NCI-H524 treated with DMSO at 0.1 percent for 48 hours (cell line): ENCODE data around the gene OCEL1.
"Not testable (repeated sequence)": the region's sequence is repeated elsewhere in the genome, so short reads cannot be mapped to it uniquely, and the experiment has no call there.

Experiments used
- DNase-seq: peaks from one replicate; lab custom pipeline; 2025; lab: John Stamatoyannopoulos, UW

The OCEL1 gene

DNA sequence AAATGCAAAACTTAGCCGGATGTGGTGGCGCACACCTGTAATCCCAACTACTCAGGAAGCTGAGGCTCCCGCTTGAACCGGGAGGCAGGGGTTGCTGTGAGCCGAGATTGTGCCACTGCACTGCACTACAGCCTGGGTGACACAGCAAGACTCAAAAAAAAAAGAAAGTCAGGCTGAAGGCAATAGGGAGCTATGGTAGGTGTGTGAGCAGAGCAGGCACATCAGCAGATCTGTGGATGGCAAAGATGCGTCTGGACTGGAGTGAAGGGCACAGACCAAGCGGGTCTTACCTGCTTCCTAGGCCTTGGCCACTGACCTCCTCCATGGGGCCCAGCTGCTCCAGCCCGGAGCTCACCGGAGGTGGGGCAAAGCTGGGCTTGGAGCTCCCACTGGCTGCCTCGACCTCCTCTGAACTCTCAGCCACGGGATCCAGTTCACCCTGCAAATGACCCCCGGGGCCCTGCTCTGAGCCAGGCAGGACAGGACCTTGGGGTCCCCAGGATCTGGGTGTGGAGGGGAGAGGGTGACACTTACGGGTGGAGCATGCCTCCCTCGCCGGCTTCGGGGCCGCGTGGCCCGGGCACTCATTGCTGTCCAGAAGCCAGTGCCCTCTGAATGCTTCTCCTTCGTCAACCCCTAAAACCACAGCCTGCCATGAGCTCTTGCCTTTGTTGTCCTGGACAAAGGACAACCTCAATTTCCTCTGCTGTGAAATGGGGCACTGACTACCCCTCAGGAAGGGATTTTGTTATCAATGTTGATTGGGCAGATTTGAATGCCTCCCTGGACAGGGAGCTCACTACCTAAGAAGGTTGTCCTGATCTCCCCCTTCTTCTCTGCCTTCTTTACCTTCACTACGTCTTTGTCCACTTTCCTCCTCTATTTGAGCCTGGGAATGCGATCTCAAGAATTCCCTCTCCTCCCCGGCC is 38.0 kb downstream of the OCEL1 start:
- DNase-seq: no peak

DNA sequence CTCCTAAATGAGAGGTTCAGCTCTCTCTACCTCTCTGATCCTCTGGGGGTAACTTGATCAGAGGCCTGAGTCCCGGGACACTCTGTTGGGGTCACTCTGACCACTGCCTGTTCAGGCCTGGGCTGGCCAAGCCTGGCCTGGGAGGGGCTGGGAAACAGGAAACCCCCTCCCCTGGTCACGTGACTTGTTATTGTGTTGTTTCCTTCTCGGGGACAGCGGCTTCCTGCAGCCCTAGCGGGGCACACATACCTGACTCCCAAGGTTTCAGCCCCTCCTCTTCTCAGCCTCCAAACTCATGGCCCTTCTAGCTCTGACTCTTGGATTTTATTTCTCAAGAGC is 38.6 kb downstream of the OCEL1 start, which contains the start of gene USHBP1:
TSS of gene USHBP1 (minus strand) at position 105 of the 339 bp plus-strand sequence. CDS start 446 bp downstream, outside the sequence.
- DNase-seq: no peak

DNA sequence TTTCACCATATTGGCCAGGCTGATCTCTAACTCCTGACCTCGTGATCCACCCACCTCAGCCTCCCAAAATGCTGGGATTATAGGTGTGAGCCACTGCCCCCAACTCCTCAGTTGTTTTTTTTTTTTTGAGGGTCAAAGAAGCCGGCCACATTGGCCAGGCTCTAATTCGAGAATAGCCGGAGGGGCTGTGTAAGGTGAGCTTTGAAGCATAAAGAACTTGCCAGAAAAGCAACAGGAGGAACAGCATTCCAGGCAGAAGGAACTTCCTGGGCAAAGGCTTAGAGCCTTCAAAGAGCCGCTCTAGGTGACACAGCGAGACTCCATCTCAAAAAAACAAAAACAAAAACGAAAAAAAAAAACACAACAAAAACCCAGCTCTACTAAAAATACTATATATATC is 40.0 kb downstream of the OCEL1 start:
- DNase-seq: no peak

DNA sequence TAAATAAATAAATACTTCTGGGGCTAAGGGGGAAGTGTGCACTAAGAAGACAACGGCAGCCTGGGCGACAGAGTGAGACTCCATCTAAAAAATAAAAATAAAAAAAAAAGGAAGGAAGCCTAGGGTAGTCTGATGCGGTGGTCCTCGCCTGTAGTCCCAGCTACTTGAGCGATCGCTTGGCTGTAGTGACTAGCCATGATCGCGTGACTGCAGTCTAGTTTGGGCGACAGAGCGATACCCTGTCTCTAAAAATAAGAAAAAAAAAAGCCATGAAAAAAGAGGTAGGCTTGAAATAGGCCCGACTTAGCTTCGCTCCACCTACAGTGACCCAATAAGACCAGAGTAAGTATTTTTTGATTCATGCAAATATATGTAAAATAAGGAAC is 40.6 kb downstream of the OCEL1 start:
- no peak for DNase-seq

DNA sequence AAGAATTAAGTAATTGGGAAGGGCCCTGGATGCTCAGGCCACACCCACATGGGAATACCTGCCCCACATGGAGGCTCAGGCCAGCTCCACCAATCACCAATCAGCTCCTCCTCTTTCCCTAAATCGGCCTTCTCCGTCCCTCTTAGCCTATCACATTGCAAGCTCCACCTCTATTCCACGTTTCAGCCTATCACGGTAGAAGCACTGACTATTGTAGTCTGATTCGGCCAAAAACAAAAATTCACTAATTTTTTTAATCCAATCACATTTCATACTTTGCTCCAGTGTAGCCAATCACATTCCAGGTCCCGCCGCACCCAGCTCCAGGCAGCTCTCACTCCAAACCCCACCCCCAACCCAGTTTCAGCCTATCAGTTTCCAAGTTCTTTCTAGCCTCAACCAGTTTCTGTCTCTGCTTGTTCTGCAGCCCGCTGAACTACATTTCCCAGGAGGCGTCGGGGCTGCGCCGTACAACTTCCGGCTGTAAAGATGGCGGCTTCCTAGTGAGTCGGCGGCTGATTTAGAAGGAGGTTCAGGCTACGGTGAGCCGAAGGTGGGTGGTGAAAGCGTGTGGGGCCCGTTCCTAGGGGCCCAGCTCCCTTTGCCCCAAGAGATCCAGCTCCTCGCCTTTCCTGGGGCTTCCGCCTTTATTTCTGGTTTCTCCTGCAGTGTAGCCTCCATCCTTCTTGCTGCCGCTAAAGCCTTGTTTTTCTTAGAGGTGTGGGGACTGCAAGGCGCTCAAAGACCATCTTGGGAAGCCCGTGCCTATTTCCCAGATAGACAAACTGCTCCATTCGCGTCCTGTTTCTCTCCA is 41.2 kb downstream of the OCEL1 start, which contains the start of gene BABAM1:
TSS of gene BABAM1 (plus strand) at position 469 of the 814 bp plus-strand sequence. CDS start 1,364 bp downstream, outside the sequence.
- peak; percentile 100 for DNase-seq

DNA sequence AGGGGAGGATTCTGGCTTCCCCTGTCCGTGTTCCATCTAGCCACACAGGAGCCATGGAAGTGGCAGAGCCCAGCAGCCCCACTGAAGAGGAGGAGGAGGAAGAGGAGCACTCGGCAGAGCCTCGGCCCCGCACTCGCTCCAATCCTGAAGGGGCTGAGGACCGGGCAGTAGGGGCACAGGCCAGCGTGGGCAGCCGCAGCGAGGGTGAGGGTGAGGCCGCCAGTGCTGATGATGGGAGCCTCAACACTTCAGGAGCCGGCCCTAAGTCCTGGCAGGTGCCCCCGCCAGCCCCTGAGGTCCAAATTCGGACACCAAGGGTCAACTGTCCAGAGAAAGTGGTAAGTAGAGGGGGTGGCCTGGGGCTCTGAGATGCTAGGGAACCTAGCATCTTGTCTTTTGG is 42.7 kb downstream of the OCEL1 start:
- no peak for DNase-seq

DNA sequence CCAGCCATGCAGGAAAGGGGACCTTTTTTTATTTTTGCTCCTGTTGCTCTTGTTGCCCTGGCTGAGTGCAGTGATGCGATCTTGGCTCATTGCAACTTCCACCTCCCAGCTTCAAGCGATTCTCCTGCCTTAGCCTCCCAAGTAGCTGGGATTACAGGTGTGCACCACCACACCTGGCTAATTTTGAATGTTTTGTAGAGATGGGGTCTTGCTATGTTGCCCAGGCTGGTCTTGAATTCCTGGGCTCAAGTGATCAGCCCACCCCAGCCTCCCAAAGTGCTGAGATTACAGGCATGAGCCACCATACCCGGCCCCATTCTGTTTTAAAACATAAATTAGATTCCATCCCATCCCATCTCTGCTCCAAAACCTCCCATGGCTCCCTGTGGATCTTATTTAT is 48.9 kb downstream of the OCEL1 start:
- DNase-seq: not testable (repeated sequence)

DNA sequence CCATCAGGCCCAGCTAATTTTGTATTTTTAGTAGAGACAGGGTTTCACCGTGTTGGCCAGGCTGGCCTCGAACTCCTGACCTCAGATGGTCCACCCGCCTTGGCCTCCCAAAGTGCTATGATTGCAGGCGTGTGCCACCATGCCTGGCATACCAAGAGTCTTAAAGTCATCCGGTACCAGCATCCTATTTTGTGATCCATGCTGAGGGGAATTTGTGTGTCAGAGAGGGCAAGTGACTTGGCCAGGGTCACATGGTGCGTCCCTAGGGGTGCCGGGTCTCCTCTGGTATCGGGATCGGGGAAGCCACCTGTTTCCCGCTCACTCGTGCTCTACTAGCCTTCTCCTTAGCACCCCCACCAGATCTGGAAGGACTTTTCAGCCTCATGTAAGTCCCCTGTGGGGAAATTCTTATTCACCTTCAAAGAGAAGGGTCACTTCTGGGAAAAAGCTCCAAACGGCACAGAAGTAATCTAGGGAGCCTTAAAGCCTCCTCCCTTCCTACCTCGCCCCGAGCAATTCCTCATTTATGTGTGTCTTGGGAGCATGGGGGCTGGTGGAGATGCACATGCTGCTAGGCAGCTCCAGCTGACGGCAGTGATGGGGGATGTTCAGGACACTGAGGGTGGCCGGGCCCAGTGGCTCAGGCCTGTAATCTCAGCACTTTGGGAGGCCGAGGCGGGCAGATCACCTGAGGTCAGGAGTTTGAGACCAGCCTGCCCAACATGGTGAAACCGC is 49.6 kb downstream of the OCEL1 start:
- DNase-seq: no peak
